KMS-11 (cell line): Measurements from ENCODE around the gene PRSS33.

Source experiments
- H2AFZ ChIP-seq: fragments of 200-600 bp; sonication (generic); 2 replicates; pipeline ENCODE4 v1.6.1; 2016; ENCODE audit warnings: antibody characterized with exemption, mixed run types, low read depth
- H3K27ac ChIP-seq: fragments of 200-600 bp; sonication (generic); 2 replicates; pipeline ENCODE4 v1.6.1; 2016; ENCODE audit warnings: mild to moderate bottlenecking, mixed run types
- H3K27me3 ChIP-seq: fragments of 200-600 bp; sonication (generic); 2 replicates; pipeline ENCODE4 v1.6.1; 2017; ENCODE audit warnings: mild to moderate bottlenecking, low read depth, mixed run types, moderate library complexity; ENCODE audit not compliant: insufficient read depth
- H3K36me3 ChIP-seq: fragments of 200-600 bp; sonication (generic); 2 replicates; pipeline ENCODE4 v1.6.1; 2017; ENCODE audit warnings: mild to moderate bottlenecking, mixed run types; ENCODE audit not compliant: insufficient read depth
- H3K4me1 ChIP-seq: fragments of 200-600 bp; sonication (generic); 2 replicates; pipeline ENCODE4 v1.6.1; 2016; ENCODE audit warnings: mild to moderate bottlenecking, low read depth, mixed run types; ENCODE audit not compliant: poor library complexity, severe bottlenecking
- H3K4me2 ChIP-seq: fragments of 200-600 bp; sonication (generic); 2 replicates; pipeline ENCODE4 v1.7.0; 2016; ENCODE audit warnings: mild to moderate bottlenecking, mixed run types
- H3K4me3 ChIP-seq: fragments of 200-600 bp; sonication (generic); IDR thresholded peaks from 2 replicates; pipeline ENCODE4 v1.6.1; 2017; ENCODE audit warnings: low read depth, low read length, mixed read lengths; ENCODE audit not compliant: insufficient read depth
- H3K79me2 ChIP-seq: fragments of 200-600 bp; sonication (generic); 2 replicates; pipeline ENCODE4 v1.6.1; 2016; ENCODE audit warnings: low read depth, mixed run types; ENCODE audit not compliant: insufficient read depth
- H3K9ac ChIP-seq: fragments of 200-600 bp; sonication (generic); 2 replicates; pipeline ENCODE4 v1.6.1; 2016; ENCODE audit warnings: mild to moderate bottlenecking, mixed run types
- H4K20me1 ChIP-seq: fragments of 200-600 bp; sonication (generic); 2 replicates; pipeline ENCODE4 v1.6.1; 2016; ENCODE audit warnings: mild to moderate bottlenecking, mixed run types; ENCODE audit not compliant: insufficient read depth
- TF ChIP-seq, protein P1 (sequence below): fragments of 200-600 bp; sonication (generic); conservative IDR thresholded peaks from 2 replicates; pipeline ENCODE4 v1.6.1; 2017; ENCODE audit warnings: low read depth, mild to moderate bottlenecking, antibody characterized with exemption, low read length, moderate library complexity, mixed read lengths

PRSS33 gene

DNA sequence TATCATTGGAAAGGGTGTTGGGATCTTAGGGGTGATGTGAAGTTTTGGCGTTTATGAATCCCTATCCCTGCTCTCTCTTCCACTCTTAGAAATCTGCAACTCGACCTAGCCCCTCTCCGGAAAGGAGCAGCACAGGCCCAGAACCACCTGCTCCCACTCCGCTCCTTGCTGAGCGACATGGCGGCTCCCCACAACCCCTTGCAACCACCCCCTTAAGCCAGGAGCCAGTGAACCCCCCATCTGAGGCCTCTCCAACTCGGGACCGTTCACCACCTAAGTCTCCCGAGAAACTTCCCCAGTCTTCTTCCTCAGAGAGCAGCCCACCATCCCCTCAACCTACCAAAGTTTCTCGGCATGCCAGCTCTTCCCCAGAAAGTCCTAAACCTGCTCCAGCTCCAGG is 25.9 kb downstream of the PRSS33 start:
- no peak overlapping the region for H2AFZ ChIP-seq
- no peak overlapping the region for H3K9ac ChIP-seq
- H3K36me3 ChIP-seq: peaks cover 84% of the 10 kb centered on the region
- peaks cover 93% of the 10 kb centered on the region for H3K79me2 ChIP-seq
- H3K27me3 ChIP-seq: no peaks in the 10 kb centered on the region
- H3K4me3 ChIP-seq: no peak overlapping the region
- TF ChIP-seq, protein P1, sequence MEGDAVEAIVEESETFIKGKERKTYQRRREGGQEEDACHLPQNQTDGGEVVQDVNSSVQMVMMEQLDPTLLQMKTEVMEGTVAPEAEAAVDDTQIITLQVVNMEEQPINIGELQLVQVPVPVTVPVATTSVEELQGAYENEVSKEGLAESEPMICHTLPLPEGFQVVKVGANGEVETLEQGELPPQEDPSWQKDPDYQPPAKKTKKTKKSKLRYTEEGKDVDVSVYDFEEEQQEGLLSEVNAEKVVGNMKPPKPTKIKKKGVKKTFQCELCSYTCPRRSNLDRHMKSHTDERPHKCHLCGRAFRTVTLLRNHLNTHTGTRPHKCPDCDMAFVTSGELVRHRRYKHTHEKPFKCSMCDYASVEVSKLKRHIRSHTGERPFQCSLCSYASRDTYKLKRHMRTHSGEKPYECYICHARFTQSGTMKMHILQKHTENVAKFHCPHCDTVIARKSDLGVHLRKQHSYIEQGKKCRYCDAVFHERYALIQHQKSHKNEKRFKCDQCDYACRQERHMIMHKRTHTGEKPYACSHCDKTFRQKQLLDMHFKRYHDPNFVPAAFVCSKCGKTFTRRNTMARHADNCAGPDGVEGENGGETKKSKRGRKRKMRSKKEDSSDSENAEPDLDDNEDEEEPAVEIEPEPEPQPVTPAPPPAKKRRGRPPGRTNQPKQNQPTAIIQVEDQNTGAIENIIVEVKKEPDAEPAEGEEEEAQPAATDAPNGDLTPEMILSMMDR: no peak
- H4K20me1 ChIP-seq: peaks cover 18% of the 10 kb centered on the region
- H3K4me1 ChIP-seq: no peaks in the 10 kb centered on the region
- H3K4me2 ChIP-seq: no peak overlapping the region
- no peak overlapping the region for H3K27ac ChIP-seq

DNA sequence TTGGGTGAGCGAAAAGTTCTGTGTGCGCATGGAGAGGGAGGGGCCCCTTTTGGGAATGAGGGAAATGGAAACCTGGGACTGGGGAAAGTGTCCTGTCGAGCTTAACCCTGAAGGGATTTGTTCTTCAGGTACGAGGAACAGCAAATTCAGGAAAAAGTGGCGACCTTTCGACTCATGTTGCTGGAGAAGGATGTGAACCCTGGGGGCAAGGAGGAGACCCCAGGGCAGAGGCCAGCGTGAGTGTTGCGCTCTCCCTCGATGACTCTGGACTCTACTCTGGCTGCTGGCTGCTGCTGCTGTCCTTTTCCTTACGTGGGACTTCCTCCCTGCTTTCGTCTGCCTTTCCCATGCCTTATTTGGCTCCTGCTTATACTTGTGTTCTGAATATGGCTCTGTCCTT is 30.0 kb downstream of the PRSS33 start:
- no peaks in the 10 kb centered on the region for H3K27me3 ChIP-seq
- no peak overlapping the region for H3K9ac ChIP-seq
- no peak overlapping the region for H3K4me2 ChIP-seq
- peaks cover 95% of the 10 kb centered on the region for H3K79me2 ChIP-seq
- H3K27ac ChIP-seq: no peak overlapping the region
- TF ChIP-seq, protein P1: no peak
- peaks cover 54% of the 10 kb centered on the region for H3K36me3 ChIP-seq
- H3K4me1 ChIP-seq: peaks cover 21% of the 10 kb centered on the region
- no peak overlapping the region for H2AFZ ChIP-seq
- no peak overlapping the region for H3K4me3 ChIP-seq
- H4K20me1 ChIP-seq: peaks cover 49% of the 10 kb centered on the region

DNA sequence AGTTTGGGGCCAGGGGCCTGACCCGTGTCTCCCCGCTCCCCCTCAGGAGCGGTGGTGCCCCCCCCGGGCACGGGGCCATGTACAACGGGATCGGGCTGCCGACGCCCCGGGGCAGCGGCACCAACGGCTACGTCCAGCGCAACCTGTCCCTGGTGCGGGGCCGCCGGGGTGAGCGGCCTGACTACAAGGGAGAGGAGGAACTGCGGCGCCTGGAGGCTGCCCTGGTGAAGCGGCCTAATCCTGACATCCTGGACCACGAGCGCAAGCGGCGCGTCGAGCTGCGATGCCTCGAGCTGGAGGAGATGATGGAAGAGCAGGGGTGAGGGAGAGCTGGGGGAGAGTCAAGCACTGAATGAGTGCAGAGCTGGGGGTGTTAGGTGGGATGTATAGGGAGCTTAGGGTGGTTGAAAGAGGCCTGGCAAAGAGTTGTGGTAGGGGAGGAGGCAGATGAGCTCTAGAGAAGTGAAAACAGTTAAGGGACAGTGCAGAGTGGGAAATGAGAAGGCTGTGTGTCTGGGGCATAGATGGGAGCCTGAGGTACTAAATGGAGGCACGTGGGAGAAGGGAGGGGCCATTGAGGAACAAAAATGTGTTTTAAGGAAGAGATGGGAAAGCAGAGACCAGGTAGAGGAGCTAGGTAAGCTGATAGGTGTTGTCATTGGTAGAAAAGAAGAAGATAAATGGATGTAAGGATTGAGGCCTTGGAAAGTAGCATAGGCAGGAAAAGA is 30.9 kb downstream of the PRSS33 start:
- H3K4me3 ChIP-seq: no peak overlapping the region
- no peaks in the 10 kb centered on the region for H3K27me3 ChIP-seq
- H3K4me2 ChIP-seq: no peak overlapping the region
- TF ChIP-seq, protein P1: no peak
- peaks cover 45% of the 10 kb centered on the region for H3K36me3 ChIP-seq
- peaks cover 26% of the 10 kb centered on the region for H3K4me1 ChIP-seq
- peaks cover 49% of the 10 kb centered on the region for H4K20me1 ChIP-seq
- no peak overlapping the region for H3K27ac ChIP-seq
- no peak overlapping the region for H3K9ac ChIP-seq
- peaks cover 86% of the 10 kb centered on the region for H3K79me2 ChIP-seq
- H2AFZ ChIP-seq: no peak overlapping the region

DNA sequence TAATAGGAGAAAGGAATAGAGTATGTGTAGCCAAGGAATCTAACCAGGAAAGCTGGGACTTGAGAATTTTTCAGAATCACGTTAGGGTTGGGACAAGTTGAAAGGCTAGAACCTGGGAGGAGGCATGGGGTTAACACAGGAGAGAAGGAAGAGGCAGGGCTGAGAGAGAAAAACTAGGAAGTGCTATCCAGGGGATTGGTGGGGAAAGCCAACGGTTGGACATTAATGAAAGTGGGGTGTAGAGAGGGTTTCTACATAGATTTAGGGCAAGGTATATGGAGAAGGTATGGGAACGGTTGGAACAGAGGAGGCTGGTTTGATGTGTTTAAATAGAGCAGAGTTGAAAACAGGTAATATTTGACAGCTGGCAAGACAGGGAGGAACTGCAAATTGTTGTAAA is 32.2 kb downstream of the PRSS33 start:
- H3K4me3 ChIP-seq: no peak overlapping the region
- peaks cover 32% of the 10 kb centered on the region for H3K36me3 ChIP-seq
- peaks cover 29% of the 10 kb centered on the region for H3K4me1 ChIP-seq
- H4K20me1 ChIP-seq: peaks cover 49% of the 10 kb centered on the region
- H3K79me2 ChIP-seq: peaks cover 73% of the 10 kb centered on the region
- no peak overlapping the region for H3K9ac ChIP-seq
- H3K4me2 ChIP-seq: peak overlapping the region; percentile 87
- no peak overlapping the region for H2AFZ ChIP-seq
- TF ChIP-seq, protein P1: no peak
- no peaks in the 10 kb centered on the region for H3K27me3 ChIP-seq
- peak overlapping the region; percentile 2; the same call in 1 of the 2 replicates for H3K27ac ChIP-seq
